ENCODE measurements around the gene E2F7. TPM values are rescaled to one million over a fixed set of nuclear protein-coding genes. Genes with fewer than 3 reads are reported as not detected.

Gene E2F7
- total RNA-seq, 1 donor from 2014 or later = 7.3 TPM

Other genes with a start within 250 kb of the E2F7 start
- 40.2 and 76.0 TPM in 2 replicates for gene CSRP2, start 186.6 kb downstream of the E2F7 start, total RNA-seq